Subcutaneous abdominal adipose tissue (tissue), 5 donors: ENCODE results near the gene TUT1.
A peak's percentile ranks its signal among the peaks of the same experiment; 100 is the strongest.

Source experiments
- H3K27ac ChIP-seq: one replicate; pipeline ENCODE4 v1.7.0; 2013; ENCODE audit warnings: low read depth, mild to moderate bottlenecking, inconsistent platforms, low read length, moderate library complexity
- H3K27me3 ChIP-seq, 5 donors: one replicate each; pipeline ENCODE4 v1.7.0; 2013; ENCODE audit warnings: low read length in 5 of 5, inconsistent platforms in 1 of 5; ENCODE audit not compliant: control insufficient read depth in 5 of 5, insufficient read depth in 4 of 5
- H3K36me3 ChIP-seq, 5 donors: one replicate each; pipeline ENCODE4 v1.7.0; 2013; ENCODE audit warnings: low read length in 5 of 5; ENCODE audit not compliant: control insufficient read depth in 5 of 5, insufficient read depth in 5 of 5
- H3K4me1 ChIP-seq, 5 donors: one replicate each; pipeline ENCODE4 v1.7.0; 2013; ENCODE audit warnings: low read length in 5 of 5, mild to moderate bottlenecking in 3 of 5, moderate library complexity in 1 of 5; ENCODE audit not compliant: control insufficient read depth in 5 of 5, insufficient read depth in 5 of 5
- H3K4me3 ChIP-seq, 5 donors: one replicate each; pipeline ENCODE4 v1.7.0; 2013; ENCODE audit warnings: low read length in 5 of 5, low read depth in 1 of 5
- H3K9ac ChIP-seq, 5 donors: one replicate each; pipeline ENCODE4 v1.7.0; 2013; ENCODE audit warnings: low read length in 5 of 5, mild to moderate bottlenecking in 4 of 5, moderate library complexity in 3 of 5
- H3K9me3 ChIP-seq, 5 donors: one replicate each; pipeline ENCODE4 v1.7.0; 2013; ENCODE audit warnings: low read length in 5 of 5; ENCODE audit not compliant: control insufficient read depth in 5 of 5
- donor health status: healthy.
- donor health status: healthy.
- donor health status: healthy.
- donor health status: healthy.
- donor health status: healthy.

TUT1 gene

DNA sequence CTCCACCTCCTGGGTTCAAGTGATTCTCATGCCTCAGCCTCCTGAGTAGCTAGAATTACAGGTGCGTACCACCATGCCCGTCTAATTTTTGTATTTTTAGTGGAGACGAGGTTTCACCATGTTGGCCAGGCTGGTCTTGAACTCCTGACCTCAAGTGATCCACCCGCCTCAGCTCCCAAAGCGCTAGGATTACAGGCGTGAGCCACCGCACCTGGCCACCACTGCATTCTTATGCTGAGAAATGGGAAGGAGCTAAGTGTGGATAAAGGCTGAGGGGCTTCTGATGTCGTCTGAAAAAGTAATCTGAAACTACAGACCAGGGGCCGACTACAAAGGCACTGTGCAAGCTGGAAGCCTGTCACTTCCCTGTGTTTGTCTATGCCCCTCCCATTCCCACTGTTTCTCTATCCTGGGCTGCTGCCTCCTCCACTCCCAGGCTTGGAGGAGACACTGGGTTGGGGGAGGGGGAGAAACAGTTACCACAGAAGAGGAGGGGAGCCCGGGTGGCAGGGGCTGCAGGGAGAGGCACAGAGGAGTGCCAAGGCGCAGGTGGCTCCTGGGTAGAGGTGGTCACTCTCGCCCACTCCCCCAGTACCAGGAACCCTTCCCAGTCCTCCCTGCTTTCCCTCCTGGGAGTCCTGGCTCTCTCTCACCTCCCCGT, 13.3 kb upstream of the TUT1 start:
- peaks cover 0 to 54% (median 39%) of the 10 kb centered on the region in 5 donors for H3K36me3 ChIP-seq
- H3K4me1 ChIP-seq: peaks cover 14 to 69% (median 55%) of the 10 kb centered on the region in 5 donors
- H3K27me3 ChIP-seq: no peaks in the 10 kb centered on the region
- no peaks in the 10 kb centered on the region for H3K9me3 ChIP-seq
- peak overlapping the region in 2 of 5 donors; percentile 2 to 30 for H3K9ac ChIP-seq
- H3K4me3 ChIP-seq: no peak overlapping the region
- no peak overlapping the region for H3K27ac ChIP-seq

DNA sequence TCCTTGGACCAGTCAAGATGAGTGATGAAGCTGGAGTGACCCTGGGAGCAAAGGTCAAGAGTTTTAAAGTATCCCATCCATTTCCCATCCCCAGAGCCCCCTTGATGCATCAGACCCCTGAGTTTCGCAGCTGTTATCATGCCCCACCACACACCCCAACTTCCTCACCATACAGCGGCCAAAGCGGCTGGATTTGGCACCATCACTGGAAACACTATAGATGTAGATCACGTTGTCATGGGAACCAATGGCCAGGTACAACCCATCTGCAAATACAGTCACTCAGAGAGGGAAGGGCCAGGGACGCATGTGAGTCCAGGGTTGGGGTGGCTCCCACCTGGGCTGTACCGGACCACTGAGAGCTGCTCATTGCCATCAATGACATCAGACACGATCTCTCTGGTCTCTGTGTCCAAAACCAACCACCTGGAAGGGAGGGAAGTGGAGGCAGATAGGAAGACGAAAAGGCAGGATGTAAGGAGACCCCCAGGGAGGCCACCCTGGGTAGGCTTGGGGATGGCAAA, 12.5 kb upstream of the TUT1 start:
- Histone ChIP-seq H3K27me3 (no peaks in the 10 kb centered on the region), H3K4me3 (no peak overlapping the region), H3K9ac (no peak overlapping the region), H3K27ac (peak overlapping the region; percentile 93), H3K36me3 (peaks cover 0 to 46% (median 36%) of the 10 kb centered on the region in 5 donors), H3K9me3 (no peaks in the 10 kb centered on the region), H3K4me1 (peaks cover 18 to 76% (median 63%) of the 10 kb centered on the region in 5 donors)

DNA sequence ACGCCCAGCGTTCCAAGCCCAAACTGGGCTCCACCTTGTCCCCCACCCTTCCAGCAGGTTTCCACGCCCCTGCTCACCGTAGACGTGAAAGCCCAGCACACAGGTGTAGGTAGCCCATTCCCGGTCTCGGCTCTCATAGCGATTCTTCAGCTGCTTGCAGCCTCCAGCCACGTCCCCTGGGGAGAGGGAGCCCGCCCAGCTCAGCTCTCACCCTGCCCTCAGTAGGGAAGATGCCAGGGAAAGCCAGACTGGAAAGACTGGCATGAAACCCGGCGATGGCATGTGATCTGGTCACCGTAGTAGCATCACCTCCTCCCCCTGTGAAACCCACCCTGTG, 11.7 kb upstream of the TUT1 start:
- peak overlapping the region; percentile 38 to 94 (median 91) for H3K9ac ChIP-seq
- peak overlapping the region; percentile 76 to 88 (median 86) for H3K4me3 ChIP-seq
- H3K4me1 ChIP-seq: peaks cover 20 to 77% (median 66%) of the 10 kb centered on the region in 5 donors
- H3K27me3 ChIP-seq: no peaks in the 10 kb centered on the region
- H3K27ac ChIP-seq: peak overlapping the region; percentile 93
- H3K36me3 ChIP-seq: peaks cover 0 to 45% (median 37%) of the 10 kb centered on the region in 5 donors
- no peaks in the 10 kb centered on the region for H3K9me3 ChIP-seq

DNA sequence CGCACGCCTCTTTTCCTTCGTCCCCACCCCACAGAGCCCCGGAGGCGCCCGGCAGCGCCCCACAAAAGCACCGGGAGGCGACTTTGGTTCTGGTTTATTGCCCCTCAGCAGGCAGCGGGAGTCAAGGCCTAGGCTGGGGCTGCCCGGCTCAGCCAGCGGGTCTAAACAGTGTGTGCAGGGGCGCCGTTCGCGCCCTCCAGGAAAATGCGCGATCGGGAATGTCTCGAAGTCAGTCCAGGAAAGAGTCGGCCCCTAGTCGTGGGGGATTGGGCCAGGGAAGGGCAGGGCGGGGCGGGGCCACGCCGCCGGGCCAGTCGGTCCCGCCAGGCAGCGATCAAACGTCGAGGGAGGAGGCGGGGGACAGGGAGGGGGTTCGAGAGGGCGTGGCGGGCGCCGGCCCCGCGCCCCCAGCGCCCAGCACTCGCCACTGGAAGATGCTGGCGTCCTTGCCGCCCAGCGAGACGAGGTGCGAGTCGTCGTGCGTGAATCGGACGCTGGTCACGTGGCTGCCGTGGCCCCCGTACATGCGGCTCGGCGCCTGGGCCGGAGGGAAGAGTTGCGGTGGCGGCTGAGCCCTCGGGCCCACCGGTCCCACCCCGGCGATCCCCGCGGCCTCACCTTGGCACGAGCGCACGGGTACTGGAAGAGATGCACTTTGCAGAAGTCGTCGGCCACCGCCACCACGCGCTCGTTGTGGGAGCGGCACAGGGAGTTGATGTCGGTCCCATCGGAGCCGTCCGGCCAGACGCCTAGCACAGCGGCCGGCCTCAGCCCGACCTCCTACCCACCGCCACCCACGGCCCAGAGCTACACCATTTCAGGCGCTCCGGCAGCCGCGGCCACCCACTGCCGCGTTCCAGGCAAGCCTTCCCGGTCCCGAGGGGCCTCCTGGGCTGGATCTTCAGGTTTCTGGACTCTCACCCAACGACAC, 11.1 kb upstream of the TUT1 start:
- Histone ChIP-seq H3K36me3 (peaks cover 0 to 45% (median 40%) of the 10 kb centered on the region in 5 donors), H3K9me3 (no peaks in the 10 kb centered on the region), H3K4me3 (peak overlapping the region; percentile 76 to 88 (median 86)), H3K27me3 (no peaks in the 10 kb centered on the region), H3K4me1 (peaks cover 20 to 70% (median 59%) of the 10 kb centered on the region in 5 donors), H3K27ac (peak overlapping the region; percentile 93), H3K9ac (peak overlapping the region; percentile 38 to 94 (median 91))

DNA sequence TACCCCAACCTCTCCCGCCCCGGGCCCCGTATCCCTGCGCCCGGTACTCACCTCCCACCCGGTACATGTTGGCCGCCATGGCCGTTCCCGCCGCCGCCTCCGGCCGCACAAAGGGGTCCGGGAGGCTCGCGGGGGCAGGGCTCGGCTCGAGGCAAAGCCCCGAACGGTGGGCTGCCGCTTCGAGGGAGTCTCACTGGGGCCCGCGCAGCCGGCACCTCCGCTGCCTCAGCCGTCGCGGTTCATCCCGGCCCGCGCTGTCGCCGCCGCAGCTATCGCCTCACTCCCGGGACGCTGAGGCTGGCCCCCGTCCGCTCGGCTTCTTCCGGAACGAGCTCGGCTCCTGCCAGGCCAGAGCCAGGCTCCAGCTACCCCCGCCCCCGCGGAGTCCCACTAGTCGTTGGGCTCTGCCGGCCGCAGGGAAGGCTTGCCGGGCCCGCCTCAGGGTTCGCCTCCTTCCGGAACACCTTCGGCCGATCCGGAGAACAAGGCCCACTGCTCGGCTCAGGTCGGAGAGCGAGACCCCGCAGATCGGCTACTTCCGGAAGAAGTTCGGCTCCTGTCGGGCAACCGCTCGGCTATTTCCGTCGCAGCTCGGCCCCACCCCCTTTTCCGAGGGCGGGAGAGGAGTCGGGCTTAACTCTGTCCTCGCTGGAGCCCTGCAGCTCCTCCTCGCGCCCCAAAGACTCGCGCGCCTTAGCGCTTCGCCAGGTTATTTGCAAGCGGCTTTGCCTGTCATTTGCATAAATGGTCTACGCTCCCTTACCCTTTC, 10.2 kb upstream of the TUT1 start, which contains the start of gene MTA2:
Gene MTA2 (minus strand): TSS at position 494 of the 769 bp plus-strand sequence. CDS start 415 bp downstream, at position 79.
- Histone ChIP-seq H3K4me1 (peaks cover 20 to 67% (median 57%) of the 10 kb centered on the region in 5 donors), H3K27me3 (no peaks in the 10 kb centered on the region), H3K9ac (peak within 1 kb of the TSS; percentile 90 to 95 (median 91)), H3K36me3 (peaks cover 0 to 46% (median 42%) of the 10 kb centered on the region in 5 donors), H3K4me3 (peak within 1 kb of the TSS; percentile 78 to 89 (median 88)), H3K27ac (peak within 1 kb of the TSS; percentile 93), H3K9me3 (no peaks in the 10 kb centered on the region)

DNA sequence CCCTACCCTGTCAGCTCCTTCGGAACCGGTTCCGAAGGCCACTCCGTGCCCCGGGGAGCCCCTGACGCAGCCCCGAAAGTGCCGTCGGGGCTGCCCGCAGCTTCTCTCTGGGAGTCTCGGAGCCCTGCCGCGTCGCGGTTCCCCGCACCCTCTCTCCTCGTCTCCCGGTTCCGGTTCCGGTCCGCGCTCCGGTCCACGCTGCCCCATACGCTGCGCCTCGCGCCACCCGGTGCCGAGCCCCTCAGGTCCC, 9.7 kb upstream of the TUT1 start:
- H3K27ac ChIP-seq: peak overlapping the region; percentile 93
- H3K4me1 ChIP-seq: peaks cover 20 to 67% (median 57%) of the 10 kb centered on the region in 5 donors
- H3K36me3 ChIP-seq: peaks cover 2 to 47% (median 44%) of the 10 kb centered on the region in 5 donors

DNA sequence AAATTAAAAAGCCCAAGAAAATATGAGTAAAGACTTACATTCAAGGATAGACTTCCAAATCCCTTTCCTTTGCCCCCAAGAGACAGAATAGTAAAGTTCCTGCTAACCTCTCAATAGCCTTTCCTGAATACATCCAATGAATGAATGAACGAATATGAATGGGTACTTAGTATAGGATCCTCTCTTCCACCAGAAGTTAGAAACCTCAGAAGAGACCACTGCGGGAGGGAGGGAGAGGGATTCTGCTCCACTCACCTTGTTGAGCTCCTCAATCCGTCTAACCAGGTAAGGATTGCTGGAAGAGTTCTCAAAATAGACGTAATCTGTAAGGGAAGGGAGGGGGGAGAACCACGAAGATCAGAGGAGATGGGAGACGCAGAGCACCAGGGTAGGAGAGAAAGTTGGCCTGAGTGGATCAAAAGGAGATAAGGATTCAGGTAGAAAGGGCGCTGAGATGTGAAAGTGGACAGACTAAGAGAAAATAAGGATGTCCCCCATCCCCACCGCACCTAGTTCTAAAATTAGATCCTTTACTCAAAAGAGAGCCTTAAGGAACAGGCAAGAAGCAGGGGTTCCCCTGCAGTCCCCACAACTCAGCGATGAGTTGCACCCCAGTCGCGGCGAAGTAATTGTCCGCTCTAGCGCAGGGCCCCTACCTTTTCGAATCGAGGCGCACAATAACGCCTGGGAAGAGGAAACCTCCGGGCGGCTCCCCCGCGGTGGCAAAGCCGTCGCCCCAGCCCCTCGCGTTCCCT, 9.2 kb upstream of the TUT1 start:
- peak overlapping the region; percentile 93 for H3K27ac ChIP-seq
- H3K9ac ChIP-seq: peak overlapping the region; percentile 90 to 95 (median 91)
- H3K4me3 ChIP-seq: peak overlapping the region; percentile 78 to 89 (median 88)
- H3K9me3 ChIP-seq: no peaks in the 10 kb centered on the region
- peaks cover 3 to 47% (median 44%) of the 10 kb centered on the region in 5 donors for H3K36me3 ChIP-seq
- H3K27me3 ChIP-seq: no peaks in the 10 kb centered on the region
- peaks cover 20 to 67% (median 57%) of the 10 kb centered on the region in 5 donors for H3K4me1 ChIP-seq

More for the DNA sequence above, 9.7 kb upstream of the TUT1 start:
- Histone ChIP-seq H3K9ac (peak overlapping the region; percentile 90 to 95 (median 91)), H3K27me3 (no peaks in the 10 kb centered on the region), H3K9me3 (no peaks in the 10 kb centered on the region), H3K4me3 (peak overlapping the region; percentile 78 to 89 (median 88))

DNA sequence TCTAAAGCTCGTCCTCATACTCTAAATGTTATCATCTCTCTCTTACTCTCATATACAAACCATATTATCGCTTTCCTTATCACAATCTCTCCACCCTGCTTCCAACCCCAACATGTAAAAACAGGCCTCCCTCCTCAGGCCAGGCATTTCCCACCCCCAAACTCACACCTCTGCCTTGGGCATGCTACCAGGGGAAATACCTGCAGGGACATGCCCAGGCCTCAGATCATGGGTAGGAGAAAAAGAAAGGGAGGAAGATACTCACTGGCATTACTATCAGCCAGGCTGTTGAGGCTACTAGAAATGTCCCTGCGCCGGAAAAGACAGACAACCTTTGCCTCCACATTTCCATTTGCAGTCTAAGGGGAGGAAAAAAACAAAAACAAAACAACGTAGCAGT, 8.6 kb upstream of the TUT1 start:
- H3K9me3 ChIP-seq: no peaks in the 10 kb centered on the region
- H3K36me3 ChIP-seq: peaks cover 3 to 47% (median 44%) of the 10 kb centered on the region in 5 donors
- no peaks in the 10 kb centered on the region for H3K27me3 ChIP-seq
- peak overlapping the region; percentile 93 for H3K27ac ChIP-seq
- H3K9ac ChIP-seq: peak overlapping the region; percentile 90 to 95 (median 91)
- peak overlapping the region; percentile 78 to 89 (median 88) for H3K4me3 ChIP-seq
- H3K4me1 ChIP-seq: peaks cover 20 to 62% (median 53%) of the 10 kb centered on the region in 5 donors
